Upper lobe of left lung (tissue), 4 donors: Measurements from ENCODE around the gene PCDHGA2.

Source experiments
- CTCF ChIP-seq, 6 experiments: fragments of 450-650 bp in 4 of 6; fragments of 200-600 bp in 2 of 6; sonication (generic) in 2 of 6; IDR thresholded peaks; one replicate each; pipeline ENCODE4 v1.5.1; 2016 to 2019; ENCODE audit warnings: antibody characterized with exemption in 6 of 6
- POLR2A ChIP-seq, 4 donors: fragments of 450-650 bp; IDR thresholded peaks; one replicate each; pipeline ENCODE4 v1.5.1; 2016 to 2017; ENCODE audit warnings: antibody characterized with exemption in 4 of 4, mild to moderate bottlenecking in 2 of 4

GRCh38 chr5:141359790-141360426 lies 21.3 kb downstream of the PCDHGA2 start, which contains the start of gene PCDHGB2:
- TF ChIP-seq CTCF (IDR thresholded peaks at IDR 0.05) (peak in 1 of 6 experiments; percentile 8), POLR2A (IDR thresholded peaks at IDR 0.05) (no peak)
